Measurements from ENCODE around the gene IPPK. TPM values are rescaled to one million over a fixed set of nuclear protein-coding genes. Genes with fewer than 3 reads are reported as not detected.

IPPK gene
- total and polyA plus RNA-seq, 7 experiments from 2014 or later, result 2.8 to 12.8 (median 7.4) TPM

DNA sequence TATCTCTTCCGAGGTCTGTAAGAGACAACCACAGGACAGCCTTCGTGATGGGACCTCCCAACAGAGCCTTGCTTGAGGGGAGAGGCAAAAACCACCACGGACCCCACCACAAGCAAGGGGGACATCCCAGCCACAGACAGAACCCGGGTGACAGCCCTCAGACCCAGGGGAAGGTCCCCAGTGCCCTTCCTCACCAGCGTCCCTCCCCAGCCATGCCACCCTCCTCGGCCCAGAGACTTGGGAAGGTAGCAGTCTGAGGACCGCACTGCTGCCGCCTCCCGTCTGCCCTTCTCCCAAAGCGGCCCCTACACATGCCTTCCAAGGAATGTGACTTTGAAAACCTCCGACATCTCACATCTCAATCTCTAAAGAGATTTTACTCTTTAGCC is 13.4 kb downstream of the IPPK start:
- H3K27me3 Mint-ChIP-seq, result no peaks in the 10 kb centered on the region
- ATAC-seq, result no peak
- H3K36me3 Mint-ChIP-seq, result peaks cover 0 to 33% (median 6%) of the 10 kb centered on the region in 5 donors
- no peaks in the 10 kb centered on the region for H3K9me3 Mint-ChIP-seq
- Histone ChIP-seq H3K9me3 (ENCODE audit: control insufficient read depth in 2 of 3, low read length in 3 of 3) (no peaks in the 10 kb centered on the region), H3K27ac (ENCODE audit: low read depth, low read length) (no peak overlapping the region), H3K4me1 (ENCODE audit: control insufficient read depth in 2 of 2, insufficient read depth in 2 of 2, low read length in 2 of 2) (no peaks in the 10 kb centered on the region), H3K4me3 (ENCODE audit: low read length) (no peak overlapping the region), H3K27me3 (ENCODE audit: control insufficient read depth in 2 of 2, insufficient read depth in 2 of 2, low read length in 2 of 2) (no peaks in the 10 kb centered on the region), H3K36me3 (ENCODE audit: control insufficient read depth in 2 of 3, insufficient read depth in 3 of 3, low read length in 3 of 3) (peaks cover 0 to 60% (median 10%) of the 10 kb centered on the region in 3 experiments)
- intact Hi-C loops (cut with micrococcal nuclease), result no loop called here
- POLR2A ChIA-PET, result no interaction called here
- peaks cover 1 to 10% (median 7%) of the 10 kb centered on the region in 7 donors for H3K4me1 Mint-ChIP-seq
- no peak overlapping the region for H3K4me3 Mint-ChIP-seq
- H3K27ac Mint-ChIP-seq, result no peak overlapping the region
- CTCF ChIA-PET, result interaction anchor here (1.7 kb wide), 1 partner anchor 10 kb away, joined by 4 read pairs; no protein-coding TSS in a partner anchor
- no peak for DNase-seq

DNA sequence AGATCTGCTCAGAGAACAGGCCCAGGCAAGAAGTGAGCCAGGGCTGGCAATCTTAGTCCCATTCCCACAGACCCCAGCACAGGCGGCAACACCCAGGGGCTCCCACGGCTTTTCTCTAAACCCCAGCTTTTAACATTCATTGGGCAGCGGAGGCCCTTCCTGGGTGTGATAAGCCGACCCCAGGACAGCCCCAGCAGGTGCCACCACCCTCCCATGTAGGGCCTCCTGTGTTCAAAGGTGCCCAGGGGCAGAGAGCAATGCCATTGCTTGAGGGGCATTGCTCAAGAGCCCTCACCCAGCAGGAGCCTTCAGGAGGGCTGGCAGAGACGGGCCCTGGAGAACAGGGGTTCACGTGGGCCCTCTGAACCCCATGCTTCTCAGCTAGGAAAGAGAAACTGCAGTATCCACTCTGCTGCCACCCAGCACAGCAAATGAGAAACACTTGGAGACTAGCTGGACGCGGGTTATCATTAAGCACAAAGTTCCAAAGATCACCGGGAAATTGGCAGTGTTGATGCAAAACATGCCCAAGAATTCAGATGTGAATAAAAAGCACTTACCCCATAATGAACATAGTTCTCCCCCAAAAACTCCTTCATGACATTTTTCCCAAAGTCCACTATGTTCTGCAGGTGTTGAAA is 13.9 kb downstream of the IPPK start:
- intact Hi-C loops (cut with micrococcal nuclease), result no loop called here
- no peak for ATAC-seq
- DNase-seq, result no peak

GRCh38 chr9:92655366-92655765 is 14.6 kb downstream of the IPPK start:
- H3K9me3 ChIP-seq (ENCODE audit: control insufficient read depth in 2 of 3, low read length in 3 of 3), result no peaks in the 10 kb centered on the region
- H3K27me3 ChIP-seq (ENCODE audit: control insufficient read depth in 2 of 2, insufficient read depth in 2 of 2, low read length in 2 of 2), result no peaks in the 10 kb centered on the region
- H3K36me3 Mint-ChIP-seq, result peaks cover 0 to 42% (median 6%) of the 10 kb centered on the region in 5 donors
- no peak for ATAC-seq
- ChIA-PET POLR2A (no interaction called here), CTCF (no interaction called here)
- no peak overlapping the region for H3K27ac ChIP-seq (ENCODE audit: low read depth, low read length)
- peaks cover 0 to 64% (median 10%) of the 10 kb centered on the region in 3 experiments for H3K36me3 ChIP-seq (ENCODE audit: control insufficient read depth in 2 of 3, insufficient read depth in 3 of 3, low read length in 3 of 3)
- DNase-seq, result no peak
- H3K4me1 ChIP-seq (ENCODE audit: control insufficient read depth in 2 of 2, insufficient read depth in 2 of 2, low read length in 2 of 2), result no peaks in the 10 kb centered on the region
- H3K27ac Mint-ChIP-seq, result no peak overlapping the region
- peaks cover 0 to 7% (median 2%) of the 10 kb centered on the region in 7 donors for H3K4me1 Mint-ChIP-seq
- H3K4me3 Mint-ChIP-seq, result no peak overlapping the region
- no peaks in the 10 kb centered on the region for H3K27me3 Mint-ChIP-seq
- intact Hi-C loops (cut with micrococcal nuclease), result no loop called here
- H3K4me3 ChIP-seq (ENCODE audit: low read length), result no peak overlapping the region
- no peaks in the 10 kb centered on the region for H3K9me3 Mint-ChIP-seq

More for the DNA sequence above, 13.9 kb downstream of the IPPK start:
- Mint-ChIP-seq H3K36me3 (peaks cover 0 to 36% (median 6%) of the 10 kb centered on the region in 5 donors), H3K27me3 (no peaks in the 10 kb centered on the region), H3K4me3 (no peak overlapping the region), H3K4me1 (peaks cover 0 to 7% (median 4%) of the 10 kb centered on the region in 7 donors), H3K9me3 (no peaks in the 10 kb centered on the region), H3K27ac (peak overlapping the region in 1 of 9 donors; percentile 51)
- Histone ChIP-seq H3K9me3 (ENCODE audit: control insufficient read depth in 2 of 3, low read length in 3 of 3) (no peaks in the 10 kb centered on the region), H3K4me3 (ENCODE audit: low read length) (no peak overlapping the region), H3K27ac (ENCODE audit: low read depth, low read length) (no peak overlapping the region), H3K4me1 (ENCODE audit: control insufficient read depth in 2 of 2, insufficient read depth in 2 of 2, low read length in 2 of 2) (no peaks in the 10 kb centered on the region), H3K27me3 (ENCODE audit: control insufficient read depth in 2 of 2, insufficient read depth in 2 of 2, low read length in 2 of 2) (no peaks in the 10 kb centered on the region), H3K36me3 (ENCODE audit: control insufficient read depth in 2 of 3, insufficient read depth in 3 of 3, low read length in 3 of 3) (peaks cover 0 to 61% (median 10%) of the 10 kb centered on the region in 3 experiments)
- CTCF ChIA-PET, result no interaction called here
- POLR2A ChIA-PET, result no interaction called here

DNA sequence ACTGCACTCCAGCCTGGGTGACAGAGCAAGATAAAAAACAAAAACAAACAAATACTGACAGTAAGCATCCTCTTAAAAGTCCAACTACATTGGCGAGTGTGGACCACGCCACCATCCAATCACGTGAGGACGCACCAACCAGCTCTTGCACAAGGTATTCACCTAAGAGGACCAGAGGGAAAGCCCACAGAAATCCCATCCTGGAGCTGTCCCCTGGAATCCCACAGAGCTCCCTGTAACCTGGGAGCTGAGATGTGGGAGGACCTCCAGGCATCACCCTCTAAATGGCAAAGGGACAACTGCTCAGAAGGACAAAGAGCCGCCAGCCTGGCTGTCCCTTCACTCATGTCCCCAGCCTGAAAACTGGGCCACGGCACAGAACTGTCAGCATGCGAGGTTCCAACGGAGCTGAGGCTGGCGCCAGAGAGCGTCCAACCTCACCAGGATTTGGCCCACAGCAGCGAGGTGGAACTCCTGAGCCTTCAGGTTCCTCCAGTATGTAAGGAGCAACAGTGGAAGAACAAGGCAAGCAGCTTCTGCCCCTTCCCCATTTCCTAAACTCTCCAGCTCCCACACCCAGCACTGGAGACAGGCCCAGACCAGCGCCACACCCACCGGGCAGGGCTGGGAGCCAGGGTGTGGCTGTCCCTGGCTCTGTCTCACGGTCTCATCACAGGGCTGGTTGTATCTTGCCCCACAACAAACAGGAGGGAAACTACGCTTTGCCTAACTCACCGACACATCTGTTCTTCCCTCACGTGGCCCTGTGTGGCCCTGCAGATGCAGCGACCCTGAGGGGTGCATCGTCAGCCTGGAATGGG is 15.2 kb downstream of the IPPK start:
- no peak overlapping the region for H3K27ac ChIP-seq (ENCODE audit: low read depth, low read length)
- CTCF ChIA-PET, result no interaction called here
- no peak for DNase-seq
- Mint-ChIP-seq H3K36me3 (peaks cover 0 to 45% (median 6%) of the 10 kb centered on the region in 5 donors), H3K27me3 (no peaks in the 10 kb centered on the region), H3K4me3 (no peak overlapping the region), H3K9me3 (no peaks in the 10 kb centered on the region), H3K27ac (no peak overlapping the region), H3K4me1 (peaks cover 0 to 7% (median 0%) of the 10 kb centered on the region in 7 donors)
- peaks cover 0 to 64% (median 10%) of the 10 kb centered on the region in 3 experiments for H3K36me3 ChIP-seq (ENCODE audit: control insufficient read depth in 2 of 3, insufficient read depth in 3 of 3, low read length in 3 of 3)
- ATAC-seq, result no peak
- H3K9me3 ChIP-seq (ENCODE audit: control insufficient read depth in 2 of 3, low read length in 3 of 3), result no peaks in the 10 kb centered on the region
- intact Hi-C loops (cut with micrococcal nuclease), result no loop called here
- no peaks in the 10 kb centered on the region for H3K4me1 ChIP-seq (ENCODE audit: control insufficient read depth in 2 of 2, insufficient read depth in 2 of 2, low read length in 2 of 2)
- no peaks in the 10 kb centered on the region for H3K27me3 ChIP-seq (ENCODE audit: control insufficient read depth in 2 of 2, insufficient read depth in 2 of 2, low read length in 2 of 2)
- POLR2A ChIA-PET, result no interaction called here
- no peak overlapping the region for H3K4me3 ChIP-seq (ENCODE audit: low read length)

DNA sequence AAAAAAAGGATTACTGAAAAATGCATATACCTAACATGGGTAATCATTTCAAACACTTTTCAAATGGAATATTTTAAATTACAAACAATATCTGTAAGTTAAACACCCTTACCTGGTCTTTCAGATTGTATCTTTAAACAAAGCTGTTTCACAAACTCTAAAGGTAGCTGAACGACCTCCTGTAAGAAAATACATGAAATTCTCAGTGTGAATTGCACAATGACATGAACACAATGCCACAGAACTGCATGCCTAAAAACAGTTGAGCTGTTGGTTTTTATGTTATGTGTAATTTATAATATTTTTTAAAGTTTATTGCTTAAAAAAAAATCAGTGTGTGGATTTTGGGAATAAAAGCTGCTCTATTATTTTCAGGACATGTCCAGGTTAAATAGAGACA is 17.5 kb downstream of the IPPK start:
- DNase-seq (no peak), ATAC-seq (no peak)
- Mint-ChIP-seq H3K36me3 (peaks cover 12 to 63% (median 20%) of the 10 kb centered on the region in 5 donors), H3K27ac (no peak overlapping the region), H3K4me1 (peaks cover 0 to 7% (median 0%) of the 10 kb centered on the region in 7 donors), H3K4me3 (no peak overlapping the region), H3K27me3 (no peaks in the 10 kb centered on the region), H3K9me3 (peaks cover 0 to 1% (median 0%) of the 10 kb centered on the region in 11 donors)
- ChIA-PET POLR2A (no interaction called here), CTCF (no interaction called here)
- intact Hi-C loops (cut with micrococcal nuclease), result no loop called here
- Histone ChIP-seq H3K4me1 (ENCODE audit: control insufficient read depth in 2 of 2, insufficient read depth in 2 of 2, low read length in 2 of 2) (no peaks in the 10 kb centered on the region), H3K9me3 (ENCODE audit: control insufficient read depth in 2 of 3, low read length in 3 of 3) (no peaks in the 10 kb centered on the region), H3K36me3 (ENCODE audit: control insufficient read depth in 2 of 3, insufficient read depth in 3 of 3, low read length in 3 of 3) (peaks cover 7 to 74% (median 10%) of the 10 kb centered on the region in 3 experiments), H3K27me3 (ENCODE audit: control insufficient read depth in 2 of 2, insufficient read depth in 2 of 2, low read length in 2 of 2) (no peaks in the 10 kb centered on the region), H3K27ac (ENCODE audit: low read depth, low read length) (no peak overlapping the region), H3K4me3 (ENCODE audit: low read length) (no peak overlapping the region)

- no peaks in the 10 kb centered on the region for H3K27me3 Mint-ChIP-seq
- peaks cover 10 to 77% (median 13%) of the 10 kb centered on the region in 3 experiments for H3K36me3 ChIP-seq (ENCODE audit: control insufficient read depth in 2 of 3, insufficient read depth in 3 of 3, low read length in 3 of 3)
- intact Hi-C loops (cut with micrococcal nuclease), result no loop called here
- H3K9me3 Mint-ChIP-seq, result peaks cover 0 to 11% (median 3%) of the 10 kb centered on the region in 11 donors
- H3K27me3 ChIP-seq (ENCODE audit: control insufficient read depth in 2 of 2, insufficient read depth in 2 of 2, low read length in 2 of 2), result no peaks in the 10 kb centered on the region
- H3K9me3 ChIP-seq (ENCODE audit: control insufficient read depth in 2 of 3, low read length in 3 of 3), result no peaks in the 10 kb centered on the region
- H3K27ac ChIP-seq (ENCODE audit: low read depth, low read length), result no peak overlapping the region
- no peak for DNase-seq
- H3K36me3 Mint-ChIP-seq, result peaks cover 23 to 68% (median 33%) of the 10 kb centered on the region in 5 donors
- no peak overlapping the region for H3K27ac Mint-ChIP-seq
- no peak overlapping the region for H3K4me3 ChIP-seq (ENCODE audit: low read length)
- peaks cover 0 to 7% (median 0%) of the 10 kb centered on the region in 7 donors for H3K4me1 Mint-ChIP-seq
- no peak for ATAC-seq
- ChIA-PET POLR2A (no interaction called here), CTCF (no interaction called here)
- no peaks in the 10 kb centered on the region for H3K4me1 ChIP-seq (ENCODE audit: control insufficient read depth in 2 of 2, insufficient read depth in 2 of 2, low read length in 2 of 2)
- no peak overlapping the region for H3K4me3 Mint-ChIP-seq
Measured at GRCh38 chr9:92650839-92651621, 18.9 kb downstream of the IPPK start.

Data from naive thymus-derived CD4-positive, alpha-beta T cell (primary cell).